ENCODE data around the gene BRAF.
"Not testable (repeated sequence)": the region's sequence is repeated elsewhere in the genome, so short reads cannot be mapped to it uniquely, and the experiment has no call there.

The BRAF gene

DNA sequence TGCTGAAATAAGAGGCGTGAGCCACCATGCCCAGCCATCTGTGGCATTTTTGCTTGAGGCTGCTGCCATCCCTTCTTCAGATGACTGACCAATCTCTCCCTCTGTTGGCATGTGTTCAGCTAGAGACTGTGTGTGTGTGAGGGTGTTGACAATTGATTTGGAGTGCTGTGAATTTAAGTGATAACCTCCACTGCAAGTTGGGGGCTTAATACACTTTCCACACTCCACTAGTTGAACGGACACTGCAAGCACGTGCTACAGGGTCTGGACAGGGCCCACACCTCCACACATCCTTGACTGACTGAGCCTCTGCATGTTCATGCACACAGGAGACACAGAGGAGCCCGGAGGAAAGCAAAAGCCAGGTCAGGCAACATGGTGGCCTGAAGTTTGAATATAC, 51.3 kb downstream of the BRAF start:
- no peak for DNase-seq

- DNase-seq: no peak
These were observed 54.7 kb downstream of the BRAF start for GRCh38 chr7:140870003-140870402.

GRCh38 chr7:140869430-140869829, 55.3 kb downstream of the BRAF start:
- no peak for DNase-seq

DNA sequence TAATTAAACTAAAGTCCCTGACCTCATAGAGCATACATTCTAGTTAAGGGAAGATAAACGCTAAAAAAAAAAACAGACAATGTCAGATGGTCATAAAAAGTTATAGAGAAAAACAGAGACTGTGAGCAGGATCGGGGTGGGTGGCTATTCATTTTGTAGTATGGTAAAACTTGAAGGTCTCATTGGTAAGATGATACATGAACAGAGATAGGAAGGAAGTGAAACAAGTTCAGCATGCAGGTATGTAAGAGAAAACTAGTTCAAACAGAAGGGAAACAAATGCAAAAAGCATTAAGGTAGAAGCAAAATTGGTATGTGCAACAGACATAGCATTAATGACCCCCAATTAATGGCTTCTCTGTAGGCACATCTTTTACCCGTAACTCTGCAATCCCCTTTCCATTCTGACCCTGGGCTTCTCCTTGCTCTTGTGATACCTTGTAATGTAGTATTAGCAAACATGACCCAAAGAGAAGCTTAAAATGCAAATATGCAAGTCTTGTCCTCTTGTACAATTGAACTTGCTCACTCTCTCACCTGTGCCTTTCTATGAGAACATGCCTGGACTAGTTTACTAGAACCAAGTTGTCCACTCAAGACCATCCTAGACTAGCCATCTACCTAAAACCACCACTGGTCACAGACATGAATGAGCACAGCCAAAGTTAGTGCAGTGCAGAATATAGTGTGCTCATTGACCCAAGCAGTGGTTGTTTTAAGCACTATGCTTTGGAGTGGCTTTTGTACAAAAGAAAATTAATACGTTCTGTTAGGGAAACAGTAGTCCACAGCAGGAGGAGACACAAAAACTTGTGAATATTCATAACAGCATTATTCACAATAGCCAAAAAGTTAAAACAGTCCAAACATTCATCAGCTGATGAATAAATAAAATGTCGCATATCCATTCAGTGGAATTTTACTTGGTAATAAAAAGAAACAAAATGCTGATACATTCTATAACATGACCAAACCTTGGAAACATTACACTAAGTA, 57.0 kb downstream of the BRAF start:
- no peak for DNase-seq

GRCh38 chr7:140866926-140867325, 57.8 kb downstream of the BRAF start:
- no peak for DNase-seq

DNA sequence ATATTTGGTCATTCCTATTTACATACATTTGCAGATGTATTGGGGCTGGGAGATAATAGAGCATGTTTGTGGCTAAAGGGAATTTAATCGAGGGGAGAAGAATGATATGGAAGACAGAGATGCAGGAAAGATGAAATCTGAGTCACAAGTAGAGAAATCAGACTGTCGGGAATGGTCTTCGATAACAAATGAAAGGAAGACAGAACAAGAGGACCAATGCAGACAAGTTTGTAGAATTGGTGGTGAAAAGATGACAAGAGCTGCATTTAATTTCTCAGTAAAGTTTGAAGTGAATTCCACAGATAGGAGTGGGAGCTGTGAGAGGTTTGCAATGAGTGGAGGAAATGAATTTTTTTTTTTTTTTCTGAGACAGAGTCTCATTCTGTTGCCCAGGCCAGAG, 60.0 kb downstream of the BRAF start:
- no peak for DNase-seq

DNA sequence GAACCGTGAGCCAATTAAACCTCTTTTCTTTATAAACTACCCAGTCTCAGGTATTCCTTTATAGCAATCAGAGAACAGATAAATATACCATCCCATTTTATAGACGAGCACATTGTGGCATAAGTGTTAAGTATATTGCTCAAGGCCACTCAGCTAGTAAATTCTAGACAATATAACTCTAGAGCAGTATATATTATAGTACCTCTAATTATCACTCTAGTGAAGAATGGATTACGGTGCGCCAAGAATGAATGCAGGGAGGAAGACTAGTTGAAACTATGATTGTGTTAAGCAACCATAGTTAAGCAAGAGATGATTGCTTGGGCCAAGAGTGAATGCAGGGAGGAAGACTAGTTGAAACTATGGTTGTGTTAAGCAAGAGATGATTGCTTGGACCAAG, 60.9 kb downstream of the BRAF start:
- no peak for DNase-seq

DNA sequence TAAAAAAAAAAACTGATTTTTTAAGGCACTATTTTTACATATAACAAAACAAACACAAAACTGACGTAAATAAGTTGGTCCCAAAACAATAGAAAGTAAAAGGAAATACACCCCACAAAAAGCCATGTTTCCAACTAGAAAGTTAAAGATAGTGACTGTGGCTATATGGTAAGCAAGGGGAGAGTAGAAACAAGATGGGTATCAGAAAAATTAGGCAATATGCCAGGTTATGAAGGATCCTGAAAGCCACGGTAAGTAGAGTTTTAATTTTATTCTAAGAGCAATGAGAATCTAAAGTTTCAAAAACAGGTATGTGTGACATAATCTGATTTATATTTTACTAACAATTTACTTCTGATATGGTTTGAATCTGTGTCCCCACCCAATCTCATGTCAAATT, 61.5 kb downstream of the BRAF start:
- no peak for DNase-seq

DNA sequence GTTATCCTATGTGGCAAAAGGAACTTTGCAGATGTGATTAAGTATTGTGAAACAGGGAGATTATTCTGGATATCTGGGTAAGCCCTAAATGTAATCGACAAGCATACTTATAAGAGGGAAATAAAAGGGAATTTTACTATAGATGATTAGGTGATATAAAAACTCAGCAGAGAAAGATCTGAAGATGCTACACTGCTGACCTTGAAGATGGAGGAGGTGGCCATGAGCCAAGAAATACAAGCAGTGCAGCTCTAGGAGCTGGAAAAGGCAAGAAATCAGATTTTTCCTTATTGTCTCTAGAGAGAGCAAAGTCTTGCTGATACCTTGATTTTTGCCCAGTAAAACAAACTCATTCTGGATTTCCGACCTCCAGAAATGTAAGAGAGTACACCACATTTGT, 67.7 kb downstream of the BRAF start:
- DNase-seq: no peak

GRCh38 chr7:140841166-140841715, 83.5 kb downstream of the BRAF start:
- DNase-seq: no peak

- no peak for DNase-seq
These were observed 93.0 kb downstream of the BRAF start for GRCh38 chr7:140831724-140832123.

DNA sequence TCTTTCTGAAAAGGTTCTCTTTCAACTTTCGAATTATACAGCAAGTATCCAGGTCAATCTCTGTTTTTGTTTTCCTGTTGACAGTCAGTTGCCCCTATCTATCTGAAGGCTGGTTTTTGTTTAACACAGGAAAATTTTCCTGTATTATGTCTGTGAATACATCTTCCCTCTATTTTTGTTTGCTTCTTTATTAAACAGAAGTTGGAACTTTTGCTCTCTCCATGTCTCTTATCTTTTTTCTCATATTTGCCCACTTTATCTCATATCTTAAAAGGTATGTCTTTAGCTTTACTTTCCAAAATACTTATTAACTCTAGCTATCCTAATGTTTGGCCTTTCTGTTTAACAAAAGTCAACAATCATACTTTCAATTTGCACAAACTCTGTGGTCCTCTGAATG, 95.0 kb downstream of the BRAF start:
- no peak for DNase-seq

DNA sequence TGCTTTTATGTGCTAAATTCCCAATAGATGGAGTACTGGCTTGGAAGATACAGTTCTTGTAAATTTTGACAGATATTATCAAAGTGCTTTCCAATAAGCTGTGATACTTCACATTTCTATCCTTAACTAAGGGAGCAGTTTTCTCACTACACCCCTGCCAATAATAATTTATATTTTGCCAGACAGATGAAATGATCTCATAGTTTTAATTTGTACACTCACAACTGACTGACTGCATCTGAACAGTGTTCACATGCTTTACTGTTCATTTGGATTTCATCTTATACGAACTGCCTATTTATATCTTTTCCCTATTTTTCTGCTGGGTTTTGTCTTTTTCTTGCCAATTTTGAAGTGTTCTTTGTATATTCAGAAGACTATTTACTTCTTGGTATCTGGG, 96.0 kb downstream of the BRAF start:
- no peak for DNase-seq

GRCh38 chr7:140817383-140817782, 107.3 kb downstream of the BRAF start:
- not testable (repeated sequence) for DNase-seq

DNA sequence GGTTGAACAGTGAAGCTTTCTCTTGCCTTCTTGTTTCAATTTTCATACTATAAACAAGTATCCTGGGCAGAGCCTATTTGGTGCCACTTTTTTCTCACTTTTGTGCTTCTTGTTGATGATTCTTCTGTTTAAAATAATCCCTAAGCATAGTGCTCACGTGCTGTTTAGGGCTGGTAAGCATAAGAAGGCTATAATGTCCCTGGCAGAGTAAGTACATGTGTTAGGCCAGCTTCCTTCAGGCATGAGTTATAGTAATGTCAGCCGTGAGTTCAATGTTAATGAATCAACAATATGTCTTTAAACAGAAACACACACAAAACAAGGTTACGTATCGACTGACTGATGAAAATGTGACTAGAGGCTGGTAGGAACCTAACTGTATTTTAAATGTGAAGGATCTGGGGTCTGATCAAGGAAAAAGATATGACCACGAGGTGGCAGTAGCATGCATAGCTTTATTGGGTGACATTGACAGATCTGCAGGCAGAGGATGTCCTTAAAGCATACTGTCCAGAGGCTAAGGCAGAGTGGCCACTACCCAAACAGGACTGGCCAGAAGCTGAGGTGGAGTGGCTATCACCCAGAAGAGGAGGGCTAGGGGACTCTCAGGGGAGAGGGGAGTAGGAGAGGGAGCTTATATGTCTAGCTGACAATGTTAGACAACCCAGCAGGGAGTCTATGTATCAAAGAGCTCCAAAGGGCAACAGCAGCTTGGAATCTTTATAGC, 113.7 kb downstream of the BRAF start:
- peak; percentile 39 for DNase-seq

GRCh38 chr7:140810385-140810784, 114.3 kb downstream of the BRAF start:
- no peak for DNase-seq

DNA sequence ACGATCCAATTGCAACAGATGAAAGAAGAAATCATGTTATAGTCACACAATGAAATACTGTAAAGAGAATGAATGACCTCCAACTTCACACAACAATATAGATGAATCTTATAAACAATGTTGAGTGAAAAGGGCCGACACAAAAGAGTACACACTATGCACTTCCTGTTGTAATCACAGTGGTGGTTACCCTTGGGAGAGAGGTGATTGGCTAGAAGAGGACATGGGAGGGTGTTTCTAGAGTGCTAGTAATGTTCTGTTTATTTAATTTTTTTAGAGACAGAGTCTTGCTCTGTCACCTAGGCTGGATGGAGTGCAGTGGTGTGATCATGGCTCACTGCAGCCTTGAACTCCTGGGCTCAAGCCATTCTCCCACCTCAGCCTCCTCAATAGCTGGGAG, 145.8 kb downstream of the BRAF start:
- DNase-seq: no peak

- DNase-seq: no peak
These were observed 146.2 kb downstream of the BRAF start for GRCh38 chr7:140778568-140778967.

GRCh38 chr7:140774371-140774770, 150.4 kb downstream of the BRAF start:
- DNase-seq: no peak

DNA sequence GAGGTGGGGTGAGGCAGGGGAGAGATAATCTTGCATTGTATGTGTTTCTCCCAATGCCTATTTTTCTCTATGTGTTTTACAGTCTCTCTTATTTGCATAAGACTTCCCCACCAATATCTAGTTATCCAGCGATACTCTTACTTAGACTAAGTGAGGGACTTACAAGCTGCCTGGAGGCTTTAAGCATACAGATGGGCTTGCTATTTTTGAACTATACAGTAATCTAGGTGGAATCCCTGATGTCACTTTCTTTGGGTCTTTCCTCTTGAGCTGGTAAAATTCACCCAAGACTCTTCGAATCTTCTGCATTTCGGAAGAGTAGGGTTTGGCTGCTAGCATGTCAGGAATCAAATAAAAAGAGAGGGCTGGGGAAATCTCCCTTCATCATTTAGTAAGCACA, 151.6 kb downstream of the BRAF start:
- no peak for DNase-seq

DNA sequence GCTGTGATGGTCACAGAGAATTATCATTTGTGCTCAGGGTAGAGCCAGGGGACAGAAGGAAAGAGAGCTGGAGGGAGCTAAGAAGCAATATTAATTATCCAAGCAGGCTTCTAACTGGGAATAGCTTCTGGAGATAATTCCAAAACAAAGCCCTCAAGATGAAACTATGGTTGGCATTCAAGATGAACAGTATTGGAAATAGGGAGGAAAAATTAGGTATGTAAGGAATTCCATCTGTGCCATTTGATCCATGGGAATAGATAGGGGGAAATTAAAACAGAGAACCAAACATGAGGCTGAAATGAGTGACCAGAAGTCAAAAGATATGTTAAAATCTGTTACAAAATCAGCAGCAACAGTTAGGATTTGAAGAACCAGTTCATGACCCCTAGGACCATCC, 152.9 kb downstream of the BRAF start:
- DNase-seq: no peak

DNA sequence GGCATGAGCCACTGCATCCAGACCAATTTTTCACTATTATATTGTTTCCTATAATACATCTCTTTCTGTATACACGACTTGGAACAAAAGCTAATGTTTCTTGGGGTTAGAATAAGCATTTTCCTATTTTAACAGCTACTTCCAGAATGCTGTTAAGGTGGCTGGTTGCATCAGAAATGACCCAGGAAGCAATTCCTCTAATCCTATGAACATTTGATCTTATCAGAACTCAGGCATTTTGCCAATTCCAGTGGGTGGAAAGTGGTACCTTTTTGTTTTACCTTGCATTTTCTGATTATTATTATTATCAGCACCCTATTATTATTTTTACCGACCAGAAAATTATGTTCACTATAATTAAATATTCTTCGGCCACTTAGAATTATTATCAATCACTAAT, 154.9 kb downstream of the BRAF start:
- no peak for DNase-seq

DNA sequence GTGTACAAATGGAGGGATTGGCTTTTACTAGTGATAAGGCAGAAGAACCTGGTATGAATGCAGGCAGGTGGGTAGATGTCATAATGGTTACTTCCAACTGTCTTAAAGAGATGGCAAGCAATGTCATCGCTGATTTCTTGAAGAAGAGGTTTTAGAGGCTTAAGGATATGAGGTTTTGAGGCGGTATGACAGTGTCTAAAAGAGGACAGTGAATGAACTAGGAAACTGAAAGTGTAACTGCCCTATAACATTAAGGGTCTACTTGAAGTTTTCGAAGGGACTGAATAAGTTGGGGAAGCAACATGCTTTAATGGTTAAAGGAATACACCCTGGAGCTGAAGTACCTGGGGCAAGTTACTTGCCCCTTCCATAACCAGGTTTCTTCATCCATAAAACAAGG, 157.3 kb downstream of the BRAF start:
- DNase-seq: no peak

GRCh38 chr7:140765441-140765840, 159.3 kb downstream of the BRAF start:
- DNase-seq: not testable (repeated sequence)
